RWPE2 (cell line): ENCODE results near the gene PARVB.

Experiments
- ATAC-seq: fragments of 200-7000 bp; cut with Tn5 transposase; 3 replicates; pipeline ENCODE4 v1.9.1; 2021; ENCODE audit warnings: low read depth
- DNase-seq: peaks from one replicate; pipeline ENCODE4 v3.0.0-alpha.2; 2020; ENCODE audit warnings: low spot score
- H3K27ac ChIP-seq: fragments of 450-650 bp; 2 replicates; pipeline ENCODE4 v1.5.1; 2017; ENCODE audit warnings: mild to moderate bottlenecking; ENCODE audit not compliant: poor library complexity, severe bottlenecking
- H3K27me3 ChIP-seq: fragments of 250-450 bp; sonication (Bioruptor Pico); 2 replicates; pipeline ENCODE4 v1.5.1; 2021; ENCODE audit warnings: mild to moderate bottlenecking, moderate library complexity; ENCODE audit not compliant: insufficient read depth, poor library complexity, severe bottlenecking
- H3K36me3 ChIP-seq: fragments of 250-450 bp; sonication (Bioruptor Pico); 2 replicates; pipeline ENCODE4 v1.5.1; 2020; ENCODE audit warnings: low read depth, mild to moderate bottlenecking, moderate library complexity
- H3K4me1 ChIP-seq: fragments of 250-450 bp; sonication (Bioruptor Pico); 2 replicates; pipeline ENCODE4 v1.5.1; 2021; ENCODE audit warnings: mild to moderate bottlenecking, moderate library complexity; ENCODE audit not compliant: insufficient read depth, poor library complexity, severe bottlenecking
- H3K4me3 ChIP-seq: fragments of 250-450 bp; sonication (Bioruptor Pico); 2 replicates; pipeline ENCODE4 v1.5.1; 2021; ENCODE audit warnings: mild to moderate bottlenecking, moderate library complexity; ENCODE audit not compliant: severe bottlenecking
- H3K9me3 ChIP-seq: fragments of 250-450 bp; sonication (Bioruptor Pico); 2 replicates; pipeline ENCODE4 v1.5.1; 2021; ENCODE audit warnings: mild to moderate bottlenecking, moderate library complexity; ENCODE audit not compliant: severe bottlenecking
- TF ChIP-seq, protein P1 (sequence below): fragments of 450-650 bp; IDR thresholded peaks from one replicate; pipeline ENCODE4 v1.5.1; 2017; ENCODE audit warnings: mild to moderate bottlenecking, moderate library complexity; ENCODE audit not compliant: poor library complexity, severe bottlenecking

The PARVB gene

GRCh38 chr22:44172370-44173108, 148.4 kb downstream of the PARVB start:
- H3K9me3 ChIP-seq, result no peaks in the 10 kb centered on the region
- no peaks in the 10 kb centered on the region for H3K36me3 ChIP-seq
- H3K4me1 ChIP-seq, result no peaks in the 10 kb centered on the region
- TF ChIP-seq, protein P1, sequence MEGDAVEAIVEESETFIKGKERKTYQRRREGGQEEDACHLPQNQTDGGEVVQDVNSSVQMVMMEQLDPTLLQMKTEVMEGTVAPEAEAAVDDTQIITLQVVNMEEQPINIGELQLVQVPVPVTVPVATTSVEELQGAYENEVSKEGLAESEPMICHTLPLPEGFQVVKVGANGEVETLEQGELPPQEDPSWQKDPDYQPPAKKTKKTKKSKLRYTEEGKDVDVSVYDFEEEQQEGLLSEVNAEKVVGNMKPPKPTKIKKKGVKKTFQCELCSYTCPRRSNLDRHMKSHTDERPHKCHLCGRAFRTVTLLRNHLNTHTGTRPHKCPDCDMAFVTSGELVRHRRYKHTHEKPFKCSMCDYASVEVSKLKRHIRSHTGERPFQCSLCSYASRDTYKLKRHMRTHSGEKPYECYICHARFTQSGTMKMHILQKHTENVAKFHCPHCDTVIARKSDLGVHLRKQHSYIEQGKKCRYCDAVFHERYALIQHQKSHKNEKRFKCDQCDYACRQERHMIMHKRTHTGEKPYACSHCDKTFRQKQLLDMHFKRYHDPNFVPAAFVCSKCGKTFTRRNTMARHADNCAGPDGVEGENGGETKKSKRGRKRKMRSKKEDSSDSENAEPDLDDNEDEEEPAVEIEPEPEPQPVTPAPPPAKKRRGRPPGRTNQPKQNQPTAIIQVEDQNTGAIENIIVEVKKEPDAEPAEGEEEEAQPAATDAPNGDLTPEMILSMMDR, result no peak
- DNase-seq, result no peak
- ATAC-seq, result no peak
- no peak overlapping the region for H3K4me3 ChIP-seq
- H3K27ac ChIP-seq, result no peak overlapping the region
- H3K27me3 ChIP-seq, result no peaks in the 10 kb centered on the region

GRCh38 chr22:44173154-44173553, 149.1 kb downstream of the PARVB start:
- ATAC-seq (no peak), DNase-seq (no peak)
- Histone ChIP-seq H3K36me3 (no peaks in the 10 kb centered on the region), H3K4me1 (no peaks in the 10 kb centered on the region), H3K27me3 (no peaks in the 10 kb centered on the region), H3K4me3 (no peak overlapping the region), H3K9me3 (no peaks in the 10 kb centered on the region), H3K27ac (no peak overlapping the region)
- TF ChIP-seq, protein P1, result no peak

GRCh38 chr22:44175676-44176075, 151.6 kb downstream of the PARVB start:
- no peaks in the 10 kb centered on the region for H3K4me1 ChIP-seq
- ATAC-seq (no peak), DNase-seq (no peak)
- no peak overlapping the region for H3K4me3 ChIP-seq
- H3K36me3 ChIP-seq, result no peaks in the 10 kb centered on the region
- H3K27me3 ChIP-seq, result peaks cover 16% of the 10 kb centered on the region
- H3K9me3 ChIP-seq, result no peaks in the 10 kb centered on the region
- H3K27ac ChIP-seq, result no peak overlapping the region
- TF ChIP-seq, protein P1, result no peak

- peaks cover 32% of the 10 kb centered on the region for H3K27me3 ChIP-seq
- H3K9me3 ChIP-seq, result no peaks in the 10 kb centered on the region
- H3K4me3 ChIP-seq, result no peak overlapping the region
- DNase-seq (no peak), ATAC-seq (no peak)
- H3K36me3 ChIP-seq, result no peaks in the 10 kb centered on the region
- H3K4me1 ChIP-seq, result no peaks in the 10 kb centered on the region
- H3K27ac ChIP-seq, result no peak overlapping the region
- TF ChIP-seq, protein P1, result no peak
These were observed 155.3 kb downstream of the PARVB start for GRCh38 chr22:44179196-44179988.
